Stimulated activated CD8-positive, alpha-beta memory T cell treated with anti-CD3 and anti-CD28 coated beads, Interleukin-2, amount 100 ng/mL, for 1 hour (primary cell): ENCODE measurements around the gene RAB38.

Experiments
- DNase-seq, 2 donors: peaks; one replicate each; pipeline ENCODE4 v3.0.0-alpha.2; 2020; ENCODE audit warnings: low read depth in 2 of 2

Gene RAB38

DNA sequence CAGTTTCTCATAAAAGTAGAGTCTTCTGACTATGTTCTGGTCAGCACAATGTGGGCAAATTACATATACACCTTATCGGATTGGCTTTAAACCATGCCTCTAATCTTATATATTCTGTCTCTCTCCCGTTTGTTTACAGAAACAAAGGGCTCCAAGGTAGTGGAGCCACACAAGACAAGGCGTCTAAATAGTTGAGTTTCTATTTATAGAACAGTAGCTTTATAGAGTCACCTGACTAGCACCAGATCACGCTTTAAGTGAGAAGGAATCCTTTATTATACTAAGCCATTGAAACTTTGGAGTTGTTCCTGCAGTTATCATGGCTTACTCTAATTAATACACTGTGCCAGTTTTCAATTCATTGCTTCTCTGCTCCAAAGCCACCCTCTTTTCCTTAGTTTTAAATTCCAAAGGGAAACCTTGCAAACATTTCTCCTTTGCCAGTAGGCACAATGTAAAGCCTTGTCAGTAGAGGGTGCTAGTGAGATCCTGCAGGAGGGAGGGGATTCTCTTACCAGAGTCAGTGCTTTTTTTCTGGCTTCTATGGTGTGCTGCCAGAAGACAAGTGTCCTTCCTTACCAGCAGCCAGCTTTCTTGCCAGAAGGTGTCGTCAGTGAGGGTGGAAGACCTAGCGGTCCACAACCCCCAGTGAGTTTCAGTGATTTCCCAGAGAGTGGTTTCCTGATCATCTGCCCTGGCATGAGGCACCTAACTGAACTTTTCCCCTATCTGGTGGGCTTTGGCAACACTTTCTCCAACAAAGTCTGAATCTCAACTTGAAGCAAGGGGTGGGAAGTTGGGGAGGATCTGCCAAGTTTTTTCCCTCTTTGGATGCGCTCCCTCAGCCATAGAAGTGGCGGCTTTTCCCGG is 71.7 kb downstream of the RAB38 start:
- DNase-seq, result no peak

DNA sequence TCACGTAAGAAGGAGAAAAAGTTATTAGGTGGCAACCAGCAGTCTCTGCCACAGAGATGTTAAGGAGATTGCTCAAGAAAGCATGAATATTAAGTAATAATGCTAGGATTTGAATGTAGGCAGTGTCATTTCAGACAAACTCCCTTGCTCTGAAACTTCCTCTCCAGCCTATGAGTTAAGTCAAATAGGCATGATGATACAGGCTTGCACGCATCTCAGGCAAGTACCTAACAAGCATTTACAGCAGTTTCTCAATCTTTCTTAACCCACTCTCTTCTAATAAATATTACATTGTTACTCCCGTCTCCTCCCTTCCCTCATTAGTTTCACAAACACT is 72.7 kb downstream of the RAB38 start:
- no peak for DNase-seq

DNA sequence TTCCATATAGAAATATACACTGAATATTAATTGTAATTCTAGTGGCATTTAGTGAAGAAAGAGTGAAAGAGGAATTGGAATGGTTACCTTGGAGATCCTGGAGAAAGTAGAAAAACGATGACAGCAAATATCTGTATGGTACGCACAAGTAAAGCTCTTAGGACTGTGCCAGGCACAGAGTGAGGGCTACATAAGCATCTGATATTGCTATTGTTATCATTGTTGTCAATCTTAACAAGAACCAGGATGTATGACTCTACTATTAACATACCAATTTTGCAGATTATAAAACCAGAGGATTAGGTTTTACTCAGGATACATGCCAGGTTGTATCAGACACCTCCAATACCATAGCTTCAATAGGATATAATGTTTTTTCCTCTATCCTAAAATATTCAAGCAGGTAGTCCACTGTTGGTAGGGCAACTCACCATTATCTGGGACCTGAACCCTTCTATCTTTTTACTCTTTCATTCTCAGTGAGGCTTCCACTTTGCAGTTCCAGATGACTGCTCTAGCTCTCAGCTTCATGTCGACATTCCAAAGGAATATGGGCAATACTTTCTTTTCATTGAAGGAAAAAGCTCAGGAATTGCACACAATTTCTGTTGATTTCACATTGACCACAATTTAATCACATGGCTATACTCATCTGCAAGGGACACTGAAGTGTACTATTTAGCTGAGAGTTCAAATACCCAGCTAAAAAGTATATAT is 73.2 kb downstream of the RAB38 start:
- no peak for DNase-seq

DNA sequence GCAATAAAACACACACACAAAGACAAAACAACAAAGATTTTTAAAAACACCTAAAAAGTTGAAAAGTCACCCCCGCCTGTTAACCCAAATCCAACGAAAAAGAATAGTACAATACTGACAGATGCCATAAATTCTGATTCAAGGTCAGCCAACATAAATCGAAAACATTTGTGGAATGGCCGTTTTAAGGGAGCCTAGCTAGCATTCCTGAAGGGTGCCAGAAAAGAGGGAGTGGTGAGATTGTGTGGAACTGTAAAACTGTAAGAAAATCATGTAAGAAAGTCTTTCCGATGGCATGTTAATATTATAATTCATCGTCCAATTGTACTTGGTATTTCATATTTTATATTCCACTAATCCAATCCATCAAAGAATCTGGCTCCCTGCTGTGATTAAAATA is 75.1 kb downstream of the RAB38 start:
- DNase-seq, result no peak

DNA sequence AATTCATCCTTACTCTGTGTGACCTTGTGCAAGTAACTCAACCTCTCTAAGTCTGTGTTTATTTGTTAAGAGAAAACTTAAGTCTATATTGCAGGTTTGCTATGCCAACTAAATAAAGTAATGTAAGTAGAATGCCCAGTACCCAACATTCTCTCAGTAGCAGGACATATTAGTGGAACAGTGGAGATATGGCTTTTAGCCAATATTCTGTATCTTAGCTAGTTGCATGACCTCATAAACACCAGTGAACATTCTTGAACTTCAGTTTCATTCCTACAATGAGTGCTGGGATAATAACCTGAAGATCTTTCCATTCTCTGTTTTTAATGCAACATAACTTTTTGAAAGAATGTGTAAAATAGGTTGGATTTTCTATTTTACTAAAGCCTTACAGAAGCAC is 77.0 kb downstream of the RAB38 start:
- DNase-seq, result no peak

DNA sequence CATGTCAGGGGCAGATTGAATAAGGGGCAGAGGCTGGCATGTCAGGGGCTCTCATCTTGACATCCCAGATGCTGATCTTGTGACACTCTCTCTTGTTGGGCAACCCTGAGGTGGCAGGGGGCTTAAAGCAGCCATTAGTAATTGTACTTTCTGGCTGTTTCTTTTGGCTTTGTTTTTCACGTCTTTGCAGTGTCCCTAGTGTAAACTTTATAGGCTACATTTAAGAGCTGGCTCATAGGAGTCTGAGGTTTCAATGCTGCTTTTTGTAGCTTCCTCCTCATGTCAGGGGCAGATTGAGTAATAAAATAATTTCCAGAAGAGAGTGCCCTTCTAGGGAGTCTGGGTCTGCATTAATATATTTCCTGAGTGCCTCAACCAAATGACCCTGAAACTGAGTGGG is 86.1 kb downstream of the RAB38 start:
- DNase-seq, result no peak

DNA sequence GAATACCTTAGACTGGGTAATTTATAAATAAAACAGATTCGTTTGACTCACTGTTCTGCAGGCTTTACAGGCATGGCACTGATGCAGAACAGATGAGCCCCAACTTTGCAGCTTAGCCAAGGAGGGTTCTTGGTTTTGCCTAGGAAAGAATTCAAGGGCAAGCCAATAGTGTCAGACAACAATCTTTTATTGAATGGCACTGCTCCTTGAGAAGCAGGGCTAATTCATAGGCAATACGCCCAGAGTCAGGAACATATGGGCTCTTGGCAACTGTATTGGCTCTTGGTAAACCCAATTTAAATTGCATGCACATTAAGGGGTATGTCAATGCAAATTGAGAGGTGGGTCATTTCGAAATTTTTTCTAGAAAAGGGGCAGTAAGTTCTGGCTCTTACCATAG is 87.9 kb downstream of the RAB38 start:
- no peak for DNase-seq

DNA sequence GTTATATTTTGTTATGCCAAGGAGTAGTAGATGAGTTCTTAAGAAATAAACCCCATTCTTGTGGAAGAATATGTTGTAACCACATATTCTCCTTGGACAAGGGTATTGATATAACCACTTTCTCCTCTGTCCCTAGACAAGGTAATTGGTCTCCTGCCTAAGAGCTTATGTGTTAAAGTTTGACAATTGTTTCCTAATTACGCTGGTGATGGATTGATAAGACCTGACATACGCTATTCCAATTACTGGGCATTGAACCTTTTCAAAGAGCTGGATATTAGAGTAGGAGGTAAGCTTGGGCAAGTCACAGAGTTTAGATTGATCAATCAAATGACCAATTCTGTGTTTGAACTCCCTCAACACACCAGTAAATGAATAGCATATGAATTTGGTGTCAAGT is 88.9 kb downstream of the RAB38 start:
- no peak for DNase-seq

DNA sequence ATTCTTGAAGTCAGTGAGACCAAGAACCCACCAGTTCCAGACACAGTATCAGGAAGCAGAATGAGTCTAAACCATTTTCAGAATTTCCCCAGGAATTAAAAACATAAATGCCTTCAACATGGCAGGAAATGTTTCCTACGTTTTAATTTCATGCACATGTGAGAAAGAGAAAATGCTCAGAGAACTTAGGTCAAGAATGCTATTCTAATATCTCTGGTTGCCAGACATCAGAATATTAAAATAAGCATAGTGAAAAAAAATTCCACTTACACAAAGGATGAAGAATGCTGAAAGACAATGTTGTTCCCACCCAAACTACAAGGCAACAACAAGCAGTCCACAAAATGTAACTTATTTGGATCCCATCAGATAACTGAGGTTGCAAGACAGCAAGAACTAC is 104.8 kb downstream of the RAB38 start:
- DNase-seq, result no peak

DNA sequence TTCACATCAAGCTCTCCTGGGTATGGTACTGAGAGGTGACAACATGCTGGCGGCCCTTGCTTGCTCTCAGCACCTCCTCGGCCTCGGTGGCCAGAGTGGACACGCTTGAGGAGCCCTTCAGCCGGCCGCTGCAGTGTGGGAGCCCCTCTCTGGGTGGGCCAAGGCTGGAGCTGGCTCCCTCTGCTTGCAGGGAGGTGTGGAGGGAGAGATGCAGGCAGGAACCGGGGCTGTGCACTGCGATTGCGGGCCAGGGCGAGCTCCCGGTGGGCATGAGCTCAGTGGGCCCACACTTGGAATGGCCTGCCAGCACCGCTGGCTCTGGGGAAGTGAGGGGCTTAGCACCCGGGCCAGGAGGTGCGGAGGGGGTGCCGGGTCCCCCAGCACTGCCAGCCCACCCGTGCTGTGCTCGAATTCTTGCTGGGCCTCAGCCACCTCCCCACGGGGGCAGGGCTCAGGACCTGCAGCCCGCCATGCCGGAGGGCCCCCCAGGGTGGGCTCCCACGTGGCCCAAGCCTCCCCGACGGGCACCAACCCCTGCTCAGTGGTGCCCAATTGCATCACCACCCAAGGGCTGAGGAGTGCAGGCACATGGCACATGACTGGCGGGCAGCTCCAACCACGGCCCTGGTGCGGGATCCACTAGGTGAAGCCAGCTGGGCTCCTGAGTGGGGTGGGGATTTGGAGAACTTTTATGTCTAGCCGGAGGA is 106.2 kb downstream of the RAB38 start:
- no peak for DNase-seq

DNA sequence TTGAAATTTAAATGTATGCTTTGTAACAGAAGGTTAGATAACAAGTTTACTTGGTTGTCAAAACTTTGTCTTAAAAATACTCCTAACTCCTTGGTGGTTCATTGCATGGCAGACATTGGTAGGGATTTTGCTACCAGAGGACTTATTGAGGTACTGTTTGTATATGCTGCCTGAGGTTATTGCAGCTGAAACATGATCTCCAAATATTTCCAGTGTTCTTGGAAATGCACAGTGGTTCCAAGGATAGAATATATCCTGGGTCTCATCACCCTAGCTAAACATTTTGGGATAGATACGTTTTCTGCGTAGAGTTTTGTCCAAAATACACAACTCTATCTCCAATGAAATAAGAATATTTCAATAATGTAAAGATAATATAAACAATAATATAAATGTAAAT is 109.2 kb downstream of the RAB38 start:
- no peak for DNase-seq

DNA sequence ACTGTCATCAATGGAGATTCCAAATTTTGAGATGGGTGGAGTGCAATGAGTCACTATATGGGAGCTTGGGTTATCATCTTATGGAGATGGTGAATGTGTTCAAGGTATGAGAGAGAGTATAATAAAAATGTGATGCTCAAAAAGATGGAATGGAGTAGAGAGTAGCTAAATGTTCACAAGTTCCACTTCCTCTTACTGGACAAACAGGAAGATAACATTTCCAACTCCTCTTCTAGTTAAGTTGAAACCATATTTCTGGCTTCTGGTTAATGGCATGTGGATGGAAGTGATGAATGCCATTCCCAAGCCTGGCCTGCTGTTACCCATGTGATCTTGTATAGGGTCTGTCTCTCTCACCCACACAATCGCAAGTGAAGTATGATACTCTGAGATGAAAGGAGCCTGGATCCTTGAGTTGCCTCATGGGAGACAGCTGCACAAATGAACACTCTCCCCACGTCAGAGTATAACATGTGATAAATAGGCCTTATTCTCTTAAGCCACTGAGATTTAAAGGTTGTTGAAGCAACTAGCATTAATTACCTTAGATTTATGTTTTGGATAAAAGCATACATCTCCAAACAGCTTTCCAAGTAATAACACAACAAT is 111.0 kb downstream of the RAB38 start:
- no peak for DNase-seq
